GM19455 (cell line): ENCODE measurements around the gene DYRK3.

Experiments used
- ATAC-seq: cut with Tn5 transposase; IDR thresholded peaks from one replicate; pipeline ENCODE4 v1.9.1; 2021; ENCODE audit not compliant: unreplicated experiment

Gene DYRK3

DNA sequence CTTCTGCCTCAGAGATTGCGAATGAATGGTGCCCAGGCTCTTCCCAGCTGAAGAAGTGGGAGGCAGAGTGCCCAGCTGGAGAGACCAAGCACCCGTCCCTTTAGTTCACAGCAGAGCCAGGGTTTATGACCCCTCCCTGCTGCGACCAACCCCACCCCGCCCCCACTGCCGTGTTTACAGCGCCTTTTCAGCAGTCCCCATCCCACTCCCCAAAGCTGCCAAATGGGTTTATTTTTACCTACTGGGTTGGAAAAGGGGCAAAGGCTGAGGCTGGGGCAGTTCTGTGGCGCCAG, 23.6 kb downstream of the DYRK3 start:
- ATAC-seq: no peak

DNA sequence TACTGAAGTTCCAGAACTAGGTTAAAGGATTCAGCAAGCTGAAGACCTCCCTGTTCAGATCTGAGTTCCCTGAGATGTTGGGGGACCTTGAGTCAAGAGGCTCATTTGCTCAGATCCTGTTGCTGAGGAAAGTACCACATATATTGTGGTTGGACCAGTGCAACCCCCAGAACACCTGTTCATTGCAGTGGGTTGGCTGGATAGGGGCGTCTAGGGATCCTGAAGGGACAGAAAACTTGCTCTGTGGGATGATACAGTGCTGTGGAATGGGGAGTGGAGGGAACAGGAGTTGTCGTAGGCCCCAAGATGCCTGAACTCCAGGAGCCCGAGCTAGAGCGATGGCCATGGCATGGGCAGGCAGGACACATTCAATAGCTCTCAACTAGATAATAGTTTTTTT, 24.8 kb downstream of the DYRK3 start:
- ATAC-seq: no peak

DNA sequence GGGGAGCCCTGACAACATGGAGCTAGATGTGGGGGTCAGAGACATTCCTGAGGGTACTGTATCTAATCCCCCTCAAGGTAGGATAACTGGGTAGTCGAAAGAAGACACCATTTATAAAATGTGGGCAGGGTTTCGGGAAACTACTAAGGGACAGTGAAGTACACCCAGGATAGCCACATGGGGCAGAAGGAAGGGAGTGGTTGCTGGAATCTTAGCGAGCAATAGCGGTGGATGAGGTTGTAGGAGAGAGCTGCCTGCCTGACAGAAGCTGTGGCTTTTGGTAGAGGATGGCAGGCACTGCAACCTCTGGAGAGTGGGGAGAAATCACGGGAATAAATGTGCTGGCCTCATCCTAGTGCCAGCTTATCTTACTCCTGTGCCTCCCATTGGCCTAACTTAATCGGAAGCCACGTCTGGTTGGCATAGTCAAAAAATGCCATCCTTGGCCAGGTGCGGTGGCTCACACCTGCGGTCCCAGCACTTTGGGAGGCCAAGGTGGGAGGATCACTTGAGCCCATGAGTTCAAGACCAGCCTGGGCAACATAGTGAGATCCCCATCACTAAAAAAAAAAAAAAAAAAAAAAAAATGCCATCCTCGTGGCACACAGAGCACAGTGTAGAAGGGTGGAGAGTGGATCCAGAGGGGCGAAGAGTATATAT, 26.0 kb downstream of the DYRK3 start:
- no peak for ATAC-seq

DNA sequence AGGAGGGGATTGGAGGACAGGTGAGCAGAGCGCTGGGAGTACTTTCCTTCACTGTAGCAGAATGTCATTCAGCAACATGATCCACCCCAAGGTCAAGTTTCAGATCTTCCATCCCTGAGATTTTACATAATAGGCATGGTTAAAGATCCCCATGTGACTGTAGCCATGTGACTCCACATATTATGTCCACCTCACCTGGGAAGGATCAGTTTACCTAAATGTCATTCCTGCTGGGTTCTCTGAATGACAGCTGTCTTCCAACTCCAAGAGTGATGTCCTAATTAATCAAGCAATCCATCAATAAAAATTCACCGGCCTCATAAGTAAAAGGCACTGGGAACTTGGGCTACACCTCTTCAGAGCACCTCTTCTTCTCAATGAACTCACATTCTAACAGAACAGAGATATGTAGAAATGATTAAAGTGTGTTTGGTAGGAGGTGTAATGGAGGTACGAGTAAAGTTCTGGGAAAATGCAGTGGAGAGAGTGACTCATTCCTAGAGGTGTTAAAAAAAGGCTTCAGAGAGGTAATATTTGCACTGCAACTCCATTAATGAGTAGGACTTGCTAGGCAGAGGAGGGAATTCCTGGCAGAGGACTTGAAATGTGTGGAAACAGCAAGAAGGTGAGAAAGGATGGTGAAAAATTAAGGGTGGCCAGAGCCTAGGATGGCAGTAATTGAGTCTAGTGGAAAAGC, 27.2 kb downstream of the DYRK3 start:
- ATAC-seq: no peak

DNA sequence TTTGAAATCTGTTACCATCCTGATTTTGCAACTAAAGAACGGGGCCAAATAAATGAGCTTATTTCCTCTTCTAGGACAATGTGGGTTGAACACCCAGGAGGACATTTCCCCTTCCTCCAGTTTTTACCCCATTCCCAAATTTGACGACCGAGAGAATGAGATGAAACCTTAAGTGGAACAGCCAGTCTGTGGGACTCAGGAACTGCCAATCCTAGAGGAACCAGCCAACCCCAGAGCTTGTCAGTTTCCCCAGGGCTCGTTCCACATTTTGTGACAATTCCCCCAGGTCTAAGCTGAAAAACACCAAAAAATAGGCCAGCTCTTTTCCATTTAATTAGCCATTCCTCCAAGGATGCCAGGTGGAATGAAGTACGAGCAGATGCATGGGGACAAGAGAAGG, 28.0 kb downstream of the DYRK3 start:
- ATAC-seq: no peak

DNA sequence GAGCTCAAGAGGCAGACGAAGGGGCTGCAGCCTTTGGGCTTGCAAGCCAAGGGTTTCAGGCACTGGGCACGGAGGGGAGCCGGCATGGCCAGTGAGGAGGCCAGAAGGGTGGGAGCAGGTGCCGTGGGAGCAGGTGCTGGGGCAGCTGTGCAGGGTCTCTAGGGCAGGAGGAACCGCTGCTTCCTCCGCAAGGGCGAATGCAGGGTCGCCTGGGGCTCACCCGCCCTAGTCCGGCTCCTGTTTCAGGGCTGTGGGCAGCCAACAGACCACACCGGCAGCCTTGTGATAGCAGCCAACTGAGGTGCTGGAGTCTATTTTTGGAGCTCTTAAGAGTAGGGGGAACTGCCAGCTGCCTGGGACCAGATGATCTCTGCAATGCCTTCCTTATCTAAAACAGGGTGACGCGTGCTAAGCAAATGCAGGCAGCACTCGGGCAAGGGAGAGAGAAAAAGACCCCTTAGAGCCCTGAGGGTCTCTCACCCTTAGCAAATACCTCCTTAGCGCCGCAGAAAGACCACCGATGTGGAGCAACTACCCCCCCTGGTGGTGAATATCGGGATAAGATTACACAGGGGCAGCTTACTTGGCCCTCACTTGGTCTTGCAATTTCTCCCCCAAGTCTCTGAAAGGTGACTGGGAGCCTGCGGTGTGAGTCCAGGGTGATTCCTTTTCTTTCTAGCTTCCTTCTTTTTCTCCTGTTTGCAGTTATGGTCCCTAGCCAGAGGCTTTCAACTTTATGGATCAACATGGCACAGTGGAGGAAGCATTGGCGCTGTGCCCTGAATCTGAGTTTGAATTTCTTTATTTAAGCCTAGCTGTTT, 28.7 kb downstream of the DYRK3 start:
- peak; percentile 58 for ATAC-seq

DNA sequence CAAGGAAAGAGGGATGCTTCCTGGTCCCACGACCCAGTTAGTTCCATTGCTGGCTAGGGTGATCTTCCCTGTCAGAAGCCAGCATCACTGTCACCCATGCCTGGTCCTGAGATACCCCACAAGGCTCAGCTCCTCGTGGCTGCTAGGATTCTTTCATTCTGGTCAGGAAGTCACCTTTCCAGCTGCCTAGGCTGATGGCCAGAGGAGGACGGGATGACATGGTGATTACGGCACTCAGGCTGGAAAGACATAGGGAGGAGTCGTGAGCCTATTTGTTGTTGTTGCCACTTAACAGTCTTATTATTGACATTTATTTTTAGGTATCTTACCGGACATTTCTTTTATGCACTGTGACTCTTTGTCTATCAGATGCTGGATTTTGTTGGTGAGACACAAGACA, 29.4 kb downstream of the DYRK3 start:
- ATAC-seq: no peak

GRCh38 chr1:206666031-206666561, 30.8 kb downstream of the DYRK3 start:
- no peak for ATAC-seq

- no peak for ATAC-seq
These were observed 31.8 kb downstream of the DYRK3 start for GRCh38 chr1:206666954-206667665.

- no peak for ATAC-seq
These were observed 33.0 kb downstream of the DYRK3 start for GRCh38 chr1:206668351-206668750.

DNA sequence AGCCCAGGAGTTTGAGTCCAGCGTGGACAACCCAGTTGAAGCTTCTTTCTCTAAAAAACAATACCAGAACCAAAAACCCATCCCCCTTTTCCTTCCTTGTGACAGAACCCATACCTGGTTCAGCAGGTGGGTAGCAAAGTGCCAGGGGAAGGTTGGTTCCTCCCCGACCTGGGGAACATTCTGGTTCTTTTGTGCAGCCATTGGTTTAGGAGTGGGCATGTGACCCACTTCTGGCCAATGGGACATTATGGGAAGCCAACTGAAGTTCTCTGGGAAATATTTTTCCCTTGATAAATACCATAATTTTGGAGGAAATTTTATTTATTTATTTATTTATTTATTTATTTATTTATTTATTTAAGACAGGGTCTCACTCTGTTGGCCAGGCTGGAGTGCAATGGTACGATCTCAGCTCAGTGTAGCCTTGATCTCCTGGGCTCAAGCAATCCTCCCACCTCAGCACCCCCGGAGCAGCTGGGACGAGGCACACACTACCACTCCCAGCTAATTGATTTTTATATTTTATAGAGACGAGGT, 33.6 kb downstream of the DYRK3 start:
- ATAC-seq: no peak

DNA sequence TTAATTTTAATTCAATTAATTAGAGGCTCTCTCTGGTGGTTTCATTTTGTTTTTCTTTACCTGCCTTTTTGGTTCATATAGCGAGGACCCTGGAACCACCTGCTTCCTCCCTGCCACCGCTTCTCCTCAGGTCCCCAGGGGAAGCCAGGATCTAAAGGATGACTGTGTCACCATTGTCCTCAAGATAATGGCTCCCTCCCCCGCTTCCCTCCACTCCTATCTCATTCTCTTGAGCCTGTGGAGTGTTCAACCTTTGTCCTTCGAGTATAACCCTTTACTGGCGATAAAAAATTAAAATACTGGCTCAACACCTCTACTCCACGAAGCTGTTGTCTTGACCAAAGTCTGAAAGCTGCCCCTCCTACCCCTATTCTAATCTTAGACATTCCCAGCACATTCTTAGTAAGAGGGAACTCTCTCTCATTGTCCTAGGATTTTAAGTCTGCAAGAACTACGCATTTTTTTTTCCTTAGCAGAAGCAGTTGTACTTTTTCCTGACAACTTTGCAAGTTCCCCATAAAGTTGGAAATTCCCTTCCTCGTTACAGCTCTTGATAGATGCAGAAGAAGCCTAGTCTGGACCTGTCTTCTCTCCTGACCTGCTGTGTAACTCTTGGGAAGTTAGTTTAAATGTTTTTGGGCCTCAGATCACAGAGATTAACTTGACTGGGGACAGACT, 36.8 kb downstream of the DYRK3 start:
- ATAC-seq: no peak

DNA sequence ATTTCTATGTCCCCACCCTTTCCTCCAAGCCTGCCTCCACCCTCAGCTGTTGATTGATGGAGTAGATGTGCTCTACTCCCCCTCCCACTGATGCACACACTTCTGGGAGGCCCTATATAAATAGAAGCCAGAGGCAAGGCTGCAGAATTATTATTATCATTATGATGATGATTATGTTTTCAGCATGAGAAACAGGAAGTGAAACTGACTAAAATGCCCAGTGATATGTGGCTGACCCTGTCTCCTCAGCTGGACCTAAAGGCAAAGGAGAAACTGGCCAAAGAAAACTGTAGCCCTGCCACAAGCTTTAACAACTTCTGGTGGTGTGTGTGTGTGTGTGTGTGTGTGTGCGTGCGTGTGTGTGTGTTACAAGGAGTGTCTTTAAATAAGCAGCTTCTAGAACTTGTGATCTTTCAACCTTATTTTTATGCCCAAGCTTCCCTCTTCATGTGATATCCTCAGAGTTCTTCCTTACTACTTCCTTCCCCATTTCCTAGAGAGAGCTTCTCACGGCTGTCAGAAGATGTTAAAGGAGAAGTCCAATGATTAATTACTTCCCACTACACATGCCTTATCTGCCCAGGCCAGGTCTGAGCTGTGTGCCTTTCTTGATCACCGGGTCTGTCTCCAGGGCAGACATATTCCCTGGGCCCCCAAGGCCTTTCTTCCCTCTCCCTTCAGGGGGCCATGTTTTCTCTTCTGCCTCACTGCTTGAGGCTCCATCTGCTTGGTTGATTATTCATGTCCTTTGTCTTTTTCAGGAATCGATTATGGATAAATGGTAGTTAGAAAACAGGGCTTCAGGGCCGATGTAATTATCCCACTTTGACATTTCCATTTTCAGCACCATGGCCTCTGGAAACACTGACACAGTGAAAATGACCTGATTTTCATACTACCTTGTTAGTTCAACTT, 37.8 kb downstream of the DYRK3 start:
- no peak for ATAC-seq

DNA sequence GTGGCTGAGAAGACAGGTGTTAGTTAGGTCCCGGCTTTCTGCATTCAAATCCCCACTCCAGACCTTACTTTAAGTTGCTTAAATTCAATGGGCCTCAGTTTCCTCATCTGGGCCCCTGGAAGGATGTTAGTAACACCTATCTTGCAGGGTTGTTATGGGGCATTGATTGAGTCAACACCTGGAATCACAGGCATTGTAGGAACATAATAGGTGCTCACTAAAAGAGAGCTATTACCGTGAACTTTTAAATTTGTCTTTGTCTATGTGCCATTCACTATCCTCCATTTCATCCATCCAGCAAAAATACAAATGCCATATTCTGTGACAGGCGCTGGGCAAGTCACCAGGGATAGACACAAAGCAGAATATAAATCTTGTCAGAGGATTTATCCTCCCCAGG, 38.9 kb downstream of the DYRK3 start:
- ATAC-seq: no peak

DNA sequence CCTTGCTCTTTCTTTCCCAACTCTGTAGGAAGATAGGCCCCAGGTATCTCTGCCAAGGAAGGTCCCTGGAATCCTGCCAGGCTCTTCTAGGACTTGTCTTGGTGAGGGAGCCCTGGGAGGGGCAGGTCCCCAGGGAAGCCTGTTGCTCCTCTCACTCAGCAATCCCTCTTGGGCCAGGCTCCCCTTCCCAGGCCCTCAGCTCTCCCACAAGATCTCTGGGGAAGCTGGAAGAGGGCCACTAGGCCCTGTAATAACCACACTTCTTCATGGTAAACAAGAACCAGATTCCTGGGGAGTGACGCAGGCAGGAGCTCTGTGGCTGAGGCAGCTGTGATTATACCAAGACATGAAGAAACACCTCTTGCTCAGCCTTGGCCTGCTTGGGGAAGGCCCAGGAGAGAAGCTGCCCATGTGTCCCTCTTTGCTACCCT, 39.4 kb downstream of the DYRK3 start:
- ATAC-seq: no peak

- no peak for ATAC-seq
These were observed 41.2 kb downstream of the DYRK3 start for GRCh38 chr1:206676499-206676898.

- no peak for ATAC-seq
These were observed 43.2 kb downstream of the DYRK3 start for GRCh38 chr1:206678490-206678889.

- ATAC-seq: peak; percentile 78
These were observed 44.4 kb downstream of the DYRK3 start for GRCh38 chr1:206679738-206680211.

DNA sequence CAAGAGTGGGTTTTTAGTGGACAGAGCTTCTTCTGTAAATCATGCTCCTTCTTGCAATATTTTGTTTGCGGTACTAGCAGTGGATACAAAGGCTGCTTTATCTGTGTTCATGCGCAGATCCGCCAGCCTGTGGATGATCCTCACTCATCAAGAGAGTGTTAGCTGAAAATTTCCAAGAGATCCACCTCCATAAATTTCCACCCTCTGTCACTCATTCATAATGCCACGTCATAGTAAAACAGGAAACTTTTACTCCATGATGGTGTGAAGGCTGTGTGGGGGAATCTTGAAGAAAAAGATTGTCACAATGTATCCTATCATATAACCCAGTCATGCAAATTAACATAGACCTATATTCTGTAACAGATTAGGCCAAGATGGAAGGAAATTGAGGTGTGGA, 44.9 kb downstream of the DYRK3 start:
- no peak for ATAC-seq
